Spleen (tissue), 11 donors: ENCODE data around the gene ZNF76. TPM values are rescaled to one million over a fixed set of nuclear protein-coding genes. Genes with fewer than 3 reads are reported as not detected.

Source experiments
- DNase-seq: peaks from one replicate; pipeline ENCODE4 v3.0.0-alpha.2; 2020
- H3K27ac ChIP-seq, 8 donors: fragments of 200-600 bp; sonication (generic) in 7 of 8; 1 replicate in 4 of 8; 2 replicates in 4 of 8; pipeline versions ENCODE4 v1.5.0 to v1.8.0; 2016 to 2021; ENCODE audit warnings: inconsistent platforms in 4 of 8, mild to moderate bottlenecking in 4 of 8, moderate library complexity in 1 of 8
- H3K27me3 ChIP-seq, 7 donors: fragments of 200-600 bp; sonication (generic) in 6 of 7; replicated peaks in 1 of 7; 1 replicate in 4 of 7; 2 replicates in 3 of 7; pipeline versions ENCODE4 v1.5.0 to v1.8.0; 2016 to 2021; ENCODE audit warnings: inconsistent platforms in 3 of 7, mild to moderate bottlenecking in 1 of 7
- H3K36me3 ChIP-seq, 6 donors: fragments of 200-600 bp; sonication (generic) in 5 of 6; 1 replicate in 4 of 6; 2 replicates in 2 of 6; pipeline versions ENCODE4 v1.5.0 to v1.8.0; 2016 to 2021; ENCODE audit warnings: inconsistent platforms in 2 of 6
- H3K4me1 ChIP-seq, 6 donors: fragments of 200-600 bp; sonication (generic) in 5 of 6; 1 replicate in 3 of 6; 2 replicates in 3 of 6; pipeline versions ENCODE4 v1.5.0 to v1.8.0; 2016 to 2021; ENCODE audit warnings: inconsistent platforms in 3 of 6
- H3K4me3 ChIP-seq, 8 donors: fragments of 200-600 bp; sonication (generic) in 7 of 8; 1 replicate in 4 of 8; 2 replicates in 4 of 8; pipeline versions ENCODE4 v1.5.0 to v1.8.0; 2016 to 2021; ENCODE audit warnings: inconsistent platforms in 4 of 8, mild to moderate bottlenecking in 4 of 8, moderate library complexity in 2 of 8
- H3K9me3 ChIP-seq, 8 donors: fragments of 200-600 bp; sonication (generic) in 7 of 8; 1 replicate in 4 of 8; 2 replicates in 4 of 8; pipeline versions ENCODE4 v1.5.0 to v1.8.0; 2016 to 2021; ENCODE audit warnings: inconsistent platforms in 4 of 8
- POLR2A ChIP-seq, 3 donors: fragments of 450-650 bp; IDR thresholded peaks; one replicate each; pipeline ENCODE4 v1.5.1; 2017; ENCODE audit warnings: antibody characterized with exemption in 3 of 3, mild to moderate bottlenecking in 1 of 3
- POLR2AphosphoS5 ChIP-seq, 3 donors: sonication (generic); formaldehyde crosslinking; IDR thresholded peaks; one replicate each; pipeline ENCODE4 v1.5.1; 2017; ENCODE audit warnings: antibody characterized with exemption in 3 of 3
- WGBS, 5 donors: extraction: QIAGEN DNeasy Blood & Tissue Kit in 3 of 5; methylation state at CpG; one replicate each; pipeline versions ENCODE4 v1.1.5 to v1.1.7; 2013 to 2018; 5-methylcytosine and 5-hydroxymethylcytosine counted together
- intact Hi-C: fragments of 100-400 bp; cut with DNase I; formaldehyde crosslinking; loops from one replicate; pipeline ENCODE4 v1.15.0; 2023; ENCODE audit warnings: low total_unique reads
- polyA plus RNA-seq, 3 donors: library from polyadenylated mRNA; stranded (reverse); fragments of 200-250 nt; gene quantifications; one replicate each; pipeline ENCODE4 v1.2.1, GENCODE V29; 2013
- total RNA-seq, 7 donors: library from RNA; depleted of rRNA in 3 of 7; stranded (reverse); fragments of >200 nt in 3 of 7; fragmentation: NEBNext Ultra II Directional in 4 of 7; extraction: Animal tissue kit (Norgen Biotek cat#: 25700) in 4 of 7; gene quantifications; one replicate each; pipeline versions ENCODE4 v1.1.0 to v1.2.1, GENCODE V29; 2016 to 2021
- TF ChIP-seq, protein P1 (sequence below), 11 experiments: fragments of 200-600 bp in 7 of 11; fragments of 450-650 bp in 4 of 11; sonication (generic) in 4 of 11; IDR thresholded peaks in 8 of 11; conservative IDR thresholded peaks in 3 of 11; 1 replicate in 7 of 11; 2 replicates in 4 of 11; pipeline versions ENCODE4 v1.4.0 to v1.8.0; 2016 to 2021; ENCODE audit warnings: antibody characterized with exemption in 11 of 11, inconsistent platforms in 4 of 11, mild to moderate bottlenecking in 1 of 11
- donor health status: healthy with polysubstance abuse.
- donor health status: DM: no; HTN: no; CAD: no; lungs with moderate emphysema.
- donor health status: DM: no; HTN: no; CAD: no.
- donor health status: Bipolar disorder and iron deficiency.
- donor health status: healthy.
- donor health status: DM: no; HTN: no; CAD: no.
- donor health status: DM: yes; HTN: yes; CAD: no.

ZNF76 gene
- total and polyA plus RNA-seq, 10 donors: 25.6 to 80.0 (median 57.8) TPM

GRCh38 chr6:35267897-35268296 is 8.4 kb downstream of the ZNF76 start:
- no peak overlapping the region for H3K27ac ChIP-seq
- intact Hi-C loops: no loop called here

GRCh38 chr6:35272005-35272404 is 12.5 kb downstream of the ZNF76 start:
- H3K27me3 ChIP-seq: no peaks in the 10 kb centered on the region
- no peaks in the 10 kb centered on the region for H3K9me3 ChIP-seq
- H3K4me3 ChIP-seq: no peak overlapping the region
- intact Hi-C loops: no loop called here
- peaks cover 0 to 19% (median 0%) of the 10 kb centered on the region in 6 donors for H3K36me3 ChIP-seq
- no peak overlapping the region for H3K27ac ChIP-seq
- WGBS, 5 donors: 93 to 100% (median 97%) methylated on average over 2 of the region's 2 CpGs
- H3K4me1 ChIP-seq: peaks cover 0 to 18% (median 0%) of the 10 kb centered on the region in 6 donors
- no peak for DNase-seq
- TF ChIP-seq POLR2A (IDR thresholded peaks at IDR 0.05) (no peak), POLR2AphosphoS5 (IDR thresholded peaks at IDR 0.05) (no peak)
- TF ChIP-seq, protein P1, sequence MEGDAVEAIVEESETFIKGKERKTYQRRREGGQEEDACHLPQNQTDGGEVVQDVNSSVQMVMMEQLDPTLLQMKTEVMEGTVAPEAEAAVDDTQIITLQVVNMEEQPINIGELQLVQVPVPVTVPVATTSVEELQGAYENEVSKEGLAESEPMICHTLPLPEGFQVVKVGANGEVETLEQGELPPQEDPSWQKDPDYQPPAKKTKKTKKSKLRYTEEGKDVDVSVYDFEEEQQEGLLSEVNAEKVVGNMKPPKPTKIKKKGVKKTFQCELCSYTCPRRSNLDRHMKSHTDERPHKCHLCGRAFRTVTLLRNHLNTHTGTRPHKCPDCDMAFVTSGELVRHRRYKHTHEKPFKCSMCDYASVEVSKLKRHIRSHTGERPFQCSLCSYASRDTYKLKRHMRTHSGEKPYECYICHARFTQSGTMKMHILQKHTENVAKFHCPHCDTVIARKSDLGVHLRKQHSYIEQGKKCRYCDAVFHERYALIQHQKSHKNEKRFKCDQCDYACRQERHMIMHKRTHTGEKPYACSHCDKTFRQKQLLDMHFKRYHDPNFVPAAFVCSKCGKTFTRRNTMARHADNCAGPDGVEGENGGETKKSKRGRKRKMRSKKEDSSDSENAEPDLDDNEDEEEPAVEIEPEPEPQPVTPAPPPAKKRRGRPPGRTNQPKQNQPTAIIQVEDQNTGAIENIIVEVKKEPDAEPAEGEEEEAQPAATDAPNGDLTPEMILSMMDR (IDR thresholded peaks at IDR 0.05 in 8 of 11, conservative IDR thresholded peaks at IDR 0.05 in 3 of 11): no peak

More at GRCh38 chr6:35267897-35268296, 8.4 kb downstream of the ZNF76 start:
- Histone ChIP-seq H3K4me3 (no peak overlapping the region), H3K36me3 (peaks cover 0 to 18% (median 0%) of the 10 kb centered on the region in 6 donors), H3K27me3 (no peaks in the 10 kb centered on the region), H3K9me3 (no peaks in the 10 kb centered on the region), H3K4me1 (peaks cover 0 to 29% (median 12%) of the 10 kb centered on the region in 6 donors)
- DNase-seq: no peak
- TF ChIP-seq POLR2AphosphoS5 (IDR thresholded peaks at IDR 0.05): no peak
- TF ChIP-seq POLR2A (IDR thresholded peaks at IDR 0.05): no peak
- TF ChIP-seq, protein P1 (IDR thresholded peaks at IDR 0.05 in 8 of 11, conservative IDR thresholded peaks at IDR 0.05 in 3 of 11): no peak
- WGBS, 5 donors: 62 to 86% (median 75%) methylated on average over 2 of the region's 2 CpGs

GRCh38 chr6:35273822-35274559 is 14.5 kb downstream of the ZNF76 start:
- Histone ChIP-seq H3K27ac (no peak overlapping the region), H3K9me3 (no peaks in the 10 kb centered on the region), H3K4me1 (peaks cover 0 to 18% (median 0%) of the 10 kb centered on the region in 6 donors), H3K27me3 (no peaks in the 10 kb centered on the region), H3K4me3 (no peak overlapping the region), H3K36me3 (peaks cover 0 to 20% (median 0%) of the 10 kb centered on the region in 6 donors)
- DNase-seq: no peak
- TF ChIP-seq, protein P1 (IDR thresholded peaks at IDR 0.05 in 8 of 11, conservative IDR thresholded peaks at IDR 0.05 in 3 of 11): no peak
- no peak for TF ChIP-seq POLR2AphosphoS5 (IDR thresholded peaks at IDR 0.05)
- TF ChIP-seq POLR2A (IDR thresholded peaks at IDR 0.05): no peak
- WGBS, 5 donors: 89 to 94% (median 93%) methylated on average over 4 of the region's 4 CpGs
- intact Hi-C loops: no loop called here

GRCh38 chr6:35275744-35276260 is 16.3 kb downstream of the ZNF76 start:
- TF ChIP-seq POLR2A (IDR thresholded peaks at IDR 0.05) (no peak), POLR2AphosphoS5 (IDR thresholded peaks at IDR 0.05) (no peak)
- TF ChIP-seq, protein P1 (IDR thresholded peaks at IDR 0.05 in 8 of 11, conservative IDR thresholded peaks at IDR 0.05 in 3 of 11): no peak
- Histone ChIP-seq H3K27ac (no peak overlapping the region), H3K36me3 (peaks cover 0 to 15% (median 0%) of the 10 kb centered on the region in 6 donors), H3K9me3 (no peaks in the 10 kb centered on the region), H3K27me3 (no peaks in the 10 kb centered on the region), H3K4me1 (peaks cover 0 to 18% (median 0%) of the 10 kb centered on the region in 6 donors), H3K4me3 (no peak overlapping the region)
- no peak for DNase-seq
- 69 to 89% (median 80%) methylated on average over 4 of the region's 4 CpGs for WGBS, 5 donors
- intact Hi-C loops: no loop called here
